HCT116 (cell line): ENCODE measurements around the gene CHADL. TPM values are rescaled to one million over a fixed set of nuclear protein-coding genes. Genes with fewer than 3 reads are reported as not detected.
"Not testable (repeated sequence)": the region's sequence is repeated elsewhere in the genome, so short reads cannot be mapped to it uniquely, and the experiment has no call there.

Source experiments
- ATAC-seq: fragments of 200-7000 bp; cut with Tn5 transposase; 2 replicates; pipeline ENCODE4 v1.9.1; 2020; ENCODE audit warnings: mild to moderate bottlenecking, moderate library complexity
- BruUV-seq: library from RNA; stranded (reverse); fragments of 400-500 nt; replicated peaks from 2 replicates; lab custom pipeline; 2021; lab: Mats Ljungman, UMichigan
- CTCF ChIA-PET: fragments of 300-600 bp; sonication (Branson Sonifier 250); formaldehyde crosslinking; loops from one replicate; lab custom pipeline; 2021; ENCODE audit warnings: antibody characterized with exemption; lab: Charles Lee
- POLR2A ChIA-PET: fragments of 300-600, 350-600 bp; sonication (Branson Sonifier 250); formaldehyde crosslinking; loops from one replicate; lab custom pipeline; 2021; ENCODE audit warnings: antibody characterized with exemption; lab: Charles Lee
- RAD21 ChIA-PET, 2 experiments: fragments of 300-600 bp; sonication (Branson Sonifier 250); formaldehyde crosslinking; loops; one replicate each; lab custom pipeline; 2023; ENCODE audit warnings: low total read pairs in 2 of 2; ENCODE audit not compliant: uncharacterized antibody in 2 of 2, unreplicated experiment in 2 of 2, low non-redundant PET in 1 of 2; lab: Charles Lee
- DNase-seq: peaks from one replicate; pipeline ENCODE4 v3.0.0-alpha.2; 2010; ENCODE audit warnings: low read depth, low spot score
- H2AFZ ChIP-seq: fragments of 200-600 bp; shearing (Covaris generic), sonication (generic); 2 replicates; pipeline ENCODE4 v1.6.1; 2017; ENCODE audit warnings: low read depth, mixed run types, mixed read lengths, antibody characterized with exemption, low read length; ENCODE audit not compliant: poor library complexity, severe bottlenecking
- H3K27ac ChIP-seq: 2 replicates; pipeline ENCODE4 v1.5.1; 2012; ENCODE audit warnings: low read depth, low read length
- H3K27me3 ChIP-seq: fragments of 200-600 bp; sonication (generic); 2 replicates; pipeline ENCODE4 v1.6.1; 2016; ENCODE audit warnings: mixed run types, low read length, mixed read lengths; ENCODE audit not compliant: insufficient read depth
- H3K36me3 ChIP-seq, 2 experiments: fragments of 200-500 bp in 1 of 2; fragments of 200-600 bp in 1 of 2; sonication (Bioruptor generic) in 1 of 2; sonication (generic) in 1 of 2; 2 replicates each; pipeline versions ENCODE4 v1.5.1 to v1.6.1; 2014 to 2016; ENCODE audit warnings: low read length in 2 of 2, inconsistent platforms in 1 of 2, mixed read lengths in 1 of 2, mixed run types in 1 of 2; ENCODE audit not compliant: insufficient read depth in 2 of 2, control insufficient read depth in 1 of 2
- H3K4me1 ChIP-seq, 2 experiments: fragments of 200-600 bp in 1 of 2; sonication (generic) in 1 of 2; 2 replicates each; pipeline versions ENCODE4 v1.5.1 to v1.6.1; 2012 to 2017; ENCODE audit warnings: low read length in 2 of 2, inconsistent platforms in 1 of 2, mild to moderate bottlenecking in 1 of 2, mixed read lengths in 1 of 2, mixed run types in 1 of 2, moderate library complexity in 1 of 2; ENCODE audit not compliant: insufficient read depth in 2 of 2, control insufficient read depth in 1 of 2
- H3K4me2 ChIP-seq: fragments of 200-600 bp; sonication (generic); 2 replicates; pipeline ENCODE4 v1.6.1; 2017; ENCODE audit warnings: mixed run types, low read length, mixed read lengths
- H3K4me3 ChIP-seq, 2 experiments: fragments of 200-600 bp in 1 of 2; sonication (generic) in 1 of 2; replicated peaks in 1 of 2; 2 replicates each; pipeline ENCODE4 v1.5.1; 2011 to 2016; ENCODE audit warnings: low read length in 2 of 2, control low read depth in 1 of 2, low read depth in 1 of 2, mild to moderate bottlenecking in 1 of 2, mixed read lengths in 1 of 2, mixed run types in 1 of 2
- H3K79me2 ChIP-seq: fragments of 200-600 bp; sonication (generic); 2 replicates; pipeline ENCODE4 v1.6.1; 2017; ENCODE audit warnings: mild to moderate bottlenecking, mixed run types, low read length, moderate library complexity, mixed read lengths; ENCODE audit not compliant: insufficient read depth
- H3K9ac ChIP-seq: fragments of 200-600 bp; sonication (generic); 2 replicates; pipeline ENCODE4 v1.6.1; 2016; ENCODE audit warnings: low read length, mixed read lengths
- H3K9me2 ChIP-seq: fragments of 200-600 bp; sonication (generic), shearing (Covaris generic); 2 replicates; pipeline ENCODE4 v1.6.1; 2017; ENCODE audit warnings: mixed run types, mild to moderate bottlenecking, moderate library complexity; ENCODE audit not compliant: insufficient read depth
- H3K9me3 ChIP-seq, 2 experiments: fragments of 200-500 bp in 1 of 2; fragments of 200-600 bp in 1 of 2; sonication (Bioruptor generic) in 1 of 2; sonication (generic) in 1 of 2; 2 replicates each; pipeline ENCODE4 v1.6.1; 2014 to 2017; ENCODE audit warnings: low read length in 2 of 2, mixed read lengths in 2 of 2, inconsistent platforms in 1 of 2, low read depth in 1 of 2, mild to moderate bottlenecking in 1 of 2, mixed run types in 1 of 2, moderate library complexity in 1 of 2; ENCODE audit not compliant: control insufficient read depth in 1 of 2, insufficient read depth in 1 of 2
- H4K20me1 ChIP-seq: fragments of 200-600 bp; sonication (generic), shearing (Covaris generic); 2 replicates; pipeline ENCODE4 v1.6.1; 2017; ENCODE audit warnings: mixed run types, mild to moderate bottlenecking, moderate library complexity; ENCODE audit not compliant: insufficient read depth
- CBX3 ChIP-seq: IDR thresholded peaks from 2 replicates; pipeline ENCODE4 v1.6.1; 2012; ENCODE audit warnings: low read depth
- CEBPB ChIP-seq: IDR thresholded peaks from 2 replicates; pipeline ENCODE4 v1.6.1; 2012; ENCODE audit warnings: low read depth
- ELF1 ChIP-seq: IDR thresholded peaks from 2 replicates; pipeline ENCODE4 v1.6.1; 2012; ENCODE audit warnings: low read depth, borderline replicate concordance
- FOSL1 ChIP-seq: IDR thresholded peaks from 2 replicates; pipeline ENCODE4 v1.6.1; 2012; ENCODE audit warnings: low read depth
- MAX ChIP-seq: IDR thresholded peaks from 2 replicates; pipeline ENCODE4 v1.6.1; 2012
- REST ChIP-seq: IDR thresholded peaks from 2 replicates; pipeline ENCODE4 v1.6.1; 2012; ENCODE audit warnings: low read depth
- TCF7L2 ChIP-seq: IDR thresholded peaks from 2 replicates; pipeline ENCODE4 v1.7.0; 2011; ENCODE audit warnings: borderline replicate concordance, inconsistent platforms; ENCODE audit not compliant: insufficient read depth, insufficient read length; ENCODE audit errors: extremely low read depth
- YY1 ChIP-seq: IDR thresholded peaks from 2 replicates; pipeline ENCODE4 v1.6.1; 2011; ENCODE audit warnings: low read length, low read depth, moderate library complexity, mild to moderate bottlenecking; ENCODE audit not compliant: insufficient replicate concordance; ENCODE audit errors: extremely low read depth
- ZBTB33 ChIP-seq: IDR thresholded peaks from 2 replicates; pipeline ENCODE4 v1.6.1; 2011; ENCODE audit warnings: mild to moderate bottlenecking, low read length, moderate library complexity; ENCODE audit not compliant: insufficient replicate concordance; ENCODE audit errors: extremely low read depth
- intact Hi-C: fragments of 100-400 bp; cut with micrococcal nuclease; formaldehyde crosslinking; loops from 2 replicates; pipeline ENCODE4 v1.10.0; 2022
- total RNA-seq: library from RNA; stranded (reverse); gene quantifications from one replicate; pipeline ENCODE4 v1.2.1, GENCODE V29; 2021; ENCODE audit not compliant: unreplicated experiment

CHADL gene
- total RNA-seq, 1 experiment from 2014 or later = 0.47 TPM

- BruUV-seq = no TSS peak
- no peak overlapping the region for H3K9ac ChIP-seq
- no peak overlapping the region for H2AFZ ChIP-seq
- POLR2A ChIA-PET = no interaction called here
- no peak for ATAC-seq
- no peak overlapping the region for H3K27ac ChIP-seq
- intact Hi-C loops = no loop called here
- no peaks in the 10 kb centered on the region for H3K9me2 ChIP-seq
- H4K20me1 ChIP-seq = no peaks in the 10 kb centered on the region; the same call in 1 of the 2 replicates
- CTCF ChIA-PET = no interaction called here
- RAD21 ChIA-PET = no interaction called here
- DNase-seq = no peak
- peaks cover 0 to 12% of the 10 kb centered on the region in 2 experiments; a peak in 1 of 4 replicates for H3K4me1 ChIP-seq
- peaks cover 21 to 25% of the 10 kb centered on the region in 2 experiments; a peak in 3 of 4 replicates for H3K36me3 ChIP-seq
- H3K27me3 ChIP-seq = no peaks in the 10 kb centered on the region
- no peaks in the 10 kb centered on the region; the same call in 1 of the 2 replicates for H3K79me2 ChIP-seq
- no peak overlapping the region for H3K4me2 ChIP-seq
- no peaks in the 10 kb centered on the region for H3K9me3 ChIP-seq
- TF ChIP-seq ELF1 (no peak), ZBTB33 (no peak), CEBPB (no peak), FOSL1 (no peak), TCF7L2 (no peak), CBX3 (no peak), YY1 (no peak), REST (no peak), MAX (no peak)
- no peak overlapping the region for H3K4me3 ChIP-seq
Measured at GRCh38 chr22:41180926-41181325, 59.8 kb downstream of the CHADL start.

GRCh38 chr22:41180362-41180761, 60.4 kb downstream of the CHADL start:
- H4K20me1 ChIP-seq, CTCF ChIA-PET, H2AFZ ChIP-seq, H3K9ac ChIP-seq, BruUV-seq, H3K9me2 ChIP-seq, H3K4me2 ChIP-seq, ATAC-seq, DNase-seq, H3K79me2 ChIP-seq, H3K4me3 ChIP-seq, H3K9me3 ChIP-seq, intact Hi-C loops, RAD21 ChIA-PET, POLR2A ChIA-PET, H3K27ac ChIP-seq, H3K27me3 ChIP-seq: not testable (repeated sequence)
- Histone ChIP-seq H3K4me1 (peaks cover 0 to 12% of the 10 kb centered on the region in 2 experiments; a peak in 1 of 4 replicates), H3K36me3 (peaks cover 24 to 30% of the 10 kb centered on the region in 2 experiments; a peak in 3 of 4 replicates)
